GM12865 (cell line): Measurements from ENCODE around the gene ELMO2.

Experiments used
- DNase-seq: peaks from one replicate; pipeline ENCODE4 v3.0.0; 2010; ENCODE audit warnings: low read depth
- H3K4me3 ChIP-seq: 2 replicates; pipeline ENCODE4 v1.5.1; 2011; ENCODE audit warnings: mild to moderate bottlenecking, low read depth, low read length, control low read depth
- TF ChIP-seq, protein P1 (sequence below): IDR thresholded peaks from 2 replicates; pipeline ENCODE4 v1.5.1; 2011; ENCODE audit warnings: low read length, control low read depth, low read depth, inconsistent platforms; ENCODE audit not compliant: insufficient read depth; ENCODE audit errors: missing control alignments

ELMO2 gene

DNA sequence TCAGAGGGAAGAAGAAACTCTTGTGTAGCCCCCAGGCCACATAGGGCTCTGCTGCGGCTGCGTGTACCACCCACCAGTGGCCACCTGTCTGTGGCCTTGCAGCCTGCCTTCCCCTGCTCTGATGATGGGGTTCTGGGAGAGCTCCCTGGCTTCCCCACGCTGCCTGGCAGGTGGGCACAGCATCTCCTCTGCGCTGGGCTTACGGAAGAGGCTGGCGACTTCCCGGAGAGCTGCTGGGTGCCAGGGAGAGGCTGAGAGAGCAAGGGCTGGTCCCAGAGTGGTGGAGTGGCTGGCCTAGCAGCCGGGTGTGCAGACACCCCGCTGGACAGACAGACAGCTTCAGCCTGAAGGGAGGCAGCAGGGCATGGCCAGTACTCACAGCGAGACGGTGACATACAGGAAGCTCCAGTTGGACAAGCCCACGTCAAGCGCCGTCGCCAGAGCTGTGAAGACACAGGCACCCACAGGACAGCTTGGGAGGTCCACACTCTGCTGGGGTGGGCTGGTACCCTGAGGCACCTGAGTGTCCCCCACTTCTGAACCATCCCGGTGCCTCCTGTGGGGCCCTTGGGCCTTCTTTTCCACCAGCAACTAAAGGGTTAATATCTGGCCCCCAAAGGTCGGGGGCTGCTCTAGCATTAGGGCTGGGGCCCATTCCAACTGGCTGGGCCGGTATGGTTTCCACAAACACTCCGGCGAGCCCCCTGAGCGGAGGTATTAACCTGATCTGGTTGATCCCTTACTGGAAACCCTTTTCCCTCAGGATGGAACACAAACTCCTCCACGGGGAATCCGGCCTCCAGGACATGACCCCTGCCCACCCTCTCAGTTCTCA lies 50.0 kb downstream of the ELMO2 start:
- TF ChIP-seq, protein P1, sequence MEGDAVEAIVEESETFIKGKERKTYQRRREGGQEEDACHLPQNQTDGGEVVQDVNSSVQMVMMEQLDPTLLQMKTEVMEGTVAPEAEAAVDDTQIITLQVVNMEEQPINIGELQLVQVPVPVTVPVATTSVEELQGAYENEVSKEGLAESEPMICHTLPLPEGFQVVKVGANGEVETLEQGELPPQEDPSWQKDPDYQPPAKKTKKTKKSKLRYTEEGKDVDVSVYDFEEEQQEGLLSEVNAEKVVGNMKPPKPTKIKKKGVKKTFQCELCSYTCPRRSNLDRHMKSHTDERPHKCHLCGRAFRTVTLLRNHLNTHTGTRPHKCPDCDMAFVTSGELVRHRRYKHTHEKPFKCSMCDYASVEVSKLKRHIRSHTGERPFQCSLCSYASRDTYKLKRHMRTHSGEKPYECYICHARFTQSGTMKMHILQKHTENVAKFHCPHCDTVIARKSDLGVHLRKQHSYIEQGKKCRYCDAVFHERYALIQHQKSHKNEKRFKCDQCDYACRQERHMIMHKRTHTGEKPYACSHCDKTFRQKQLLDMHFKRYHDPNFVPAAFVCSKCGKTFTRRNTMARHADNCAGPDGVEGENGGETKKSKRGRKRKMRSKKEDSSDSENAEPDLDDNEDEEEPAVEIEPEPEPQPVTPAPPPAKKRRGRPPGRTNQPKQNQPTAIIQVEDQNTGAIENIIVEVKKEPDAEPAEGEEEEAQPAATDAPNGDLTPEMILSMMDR, result no peak
- no peak overlapping the region for H3K4me3 ChIP-seq
- no peak for DNase-seq

DNA sequence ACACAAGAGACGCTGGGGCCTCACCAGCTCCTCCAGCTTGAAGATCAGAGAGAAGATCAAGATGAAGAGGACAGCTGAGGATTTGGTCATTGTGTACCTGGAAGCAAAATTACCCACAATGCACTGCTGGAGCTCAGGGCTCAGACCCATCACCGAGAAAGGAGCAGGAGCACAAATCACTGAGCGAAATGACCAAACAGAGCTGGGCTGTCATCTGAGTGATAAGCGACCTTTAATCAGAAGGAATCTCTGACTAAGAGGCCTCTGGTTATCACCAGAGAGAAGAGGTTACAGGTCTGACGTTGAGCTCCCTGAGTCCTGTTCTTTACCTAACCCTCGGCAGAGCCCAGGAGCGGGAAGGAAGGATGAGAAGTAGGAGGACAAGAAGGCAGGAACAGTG lies 50.6 kb downstream of the ELMO2 start:
- TF ChIP-seq, protein P1, result no peak
- no peak for DNase-seq
- H3K4me3 ChIP-seq, result no peak overlapping the region

DNA sequence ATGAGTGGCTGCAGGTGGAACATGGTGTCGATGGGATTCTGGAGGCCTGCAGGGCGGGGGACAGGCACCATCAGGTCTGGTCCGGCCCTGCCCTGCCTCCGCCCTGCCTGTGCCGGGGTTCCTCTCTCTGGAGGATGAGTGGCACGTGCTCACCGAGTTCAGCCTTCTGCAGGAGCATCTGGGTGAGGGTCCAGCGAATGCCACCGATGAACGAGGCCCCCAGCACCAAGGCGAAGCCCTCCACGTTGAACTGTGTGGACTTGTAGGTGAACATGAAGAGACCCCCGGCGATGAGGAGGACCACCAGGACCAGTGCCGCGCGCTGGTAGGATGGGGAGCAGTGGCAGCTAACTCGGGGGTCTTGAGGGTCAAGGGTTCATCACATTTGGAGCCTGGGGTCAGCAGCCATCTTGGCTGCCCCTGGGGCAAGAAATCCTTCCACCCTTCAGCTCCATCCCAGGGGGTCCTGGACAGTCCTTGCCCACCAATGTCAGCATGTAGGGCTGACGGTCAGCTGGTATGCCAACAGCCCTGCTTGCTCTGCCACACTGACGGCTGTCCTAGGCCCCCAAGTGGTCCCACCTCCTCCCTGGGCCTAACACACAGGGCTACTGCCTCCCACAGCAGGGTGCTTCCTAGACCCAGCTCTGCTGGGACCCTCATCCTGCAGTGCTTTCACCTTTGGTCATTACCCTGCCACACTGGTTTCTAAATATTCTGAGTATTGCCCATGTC lies 51.3 kb downstream of the ELMO2 start:
- no peak for DNase-seq
- TF ChIP-seq, protein P1, result no peak
- H3K4me3 ChIP-seq, result no peak overlapping the region

DNA sequence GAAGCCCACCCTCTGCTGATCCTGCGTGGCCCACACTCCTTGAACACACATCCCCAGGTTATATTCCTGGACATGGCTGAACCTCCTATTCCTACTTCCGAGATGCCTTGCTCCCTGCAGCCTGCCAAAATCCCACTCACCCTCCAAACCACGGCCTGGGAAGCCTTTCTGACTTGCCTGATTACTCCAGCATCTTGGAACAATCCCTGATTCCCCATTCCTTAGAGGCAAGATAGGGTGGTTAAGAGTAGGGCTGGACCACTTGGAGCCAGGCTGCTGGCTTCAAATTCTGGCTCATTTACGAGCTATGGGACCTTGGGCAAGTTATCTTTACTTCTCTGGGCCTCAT lies 52.2 kb downstream of the ELMO2 start:
- DNase-seq, result no peak
- TF ChIP-seq, protein P1, result no peak

DNA sequence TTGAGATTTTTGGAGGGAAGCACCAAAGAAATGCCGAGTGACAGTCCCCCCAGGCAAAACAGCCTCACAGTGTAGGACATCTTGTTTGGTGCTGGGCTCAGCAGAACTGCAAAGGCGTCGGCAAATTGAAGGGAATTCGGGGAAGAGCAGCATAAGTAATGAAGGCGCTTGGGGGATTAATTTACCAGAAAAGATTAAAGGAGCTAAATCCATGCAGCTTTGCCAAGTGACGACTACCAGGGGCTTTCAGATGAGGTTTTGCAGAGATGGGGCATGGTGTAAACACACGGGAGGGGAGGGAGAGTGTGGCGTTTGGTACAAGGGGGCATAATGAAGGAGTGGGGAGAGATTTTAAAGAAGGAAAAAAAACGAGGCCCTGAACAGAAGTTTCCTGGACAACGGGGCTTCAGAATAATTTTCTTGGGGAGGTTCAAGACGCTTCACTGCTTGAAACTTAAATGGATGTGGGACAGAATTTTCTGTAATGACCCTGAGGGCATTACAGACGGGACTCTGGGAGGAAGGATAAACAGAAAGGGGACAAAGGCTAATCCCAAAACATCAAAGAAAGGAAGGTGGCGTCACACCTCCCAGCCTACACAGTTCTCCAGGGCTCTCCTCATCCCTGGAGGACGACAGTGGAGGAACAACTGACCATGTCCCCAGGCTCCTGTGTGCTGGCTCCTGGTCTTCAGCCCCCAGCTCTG lies 52.8 kb downstream of the ELMO2 start:
- DNase-seq, result no peak
- no peak overlapping the region for H3K4me3 ChIP-seq
- TF ChIP-seq, protein P1, result no peak

More for the DNA sequence above, 52.2 kb downstream of the ELMO2 start:
- H3K4me3 ChIP-seq, result no peak overlapping the region

DNA sequence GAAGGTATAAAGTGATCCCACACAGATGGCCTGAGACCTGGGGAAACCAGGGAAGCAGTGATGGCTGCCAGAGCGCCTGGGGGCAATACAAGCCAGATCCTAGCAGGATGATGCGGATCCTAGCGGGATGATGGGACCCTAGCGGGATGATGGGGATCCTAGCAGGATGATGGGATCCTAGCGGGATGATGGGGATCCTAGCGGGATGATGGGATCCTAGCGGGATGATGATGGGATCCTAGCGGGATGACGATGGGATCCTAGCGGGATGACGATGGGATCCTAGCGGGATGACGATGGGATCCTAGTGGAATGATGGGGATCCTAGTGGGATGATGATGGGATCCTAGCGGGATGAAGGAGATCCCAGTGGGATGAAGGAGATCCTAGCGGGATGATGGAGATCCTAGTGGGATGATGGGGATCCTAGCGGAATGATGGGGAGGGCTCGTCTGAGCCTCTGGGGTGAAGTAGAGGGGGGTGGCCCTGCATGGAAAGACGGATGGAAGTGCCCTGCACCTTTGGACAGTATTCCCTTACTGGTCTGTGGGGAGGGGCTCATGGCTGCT lies 54.0 kb downstream of the ELMO2 start:
- DNase-seq, result no peak
- no peak overlapping the region for H3K4me3 ChIP-seq
- TF ChIP-seq, protein P1, result no peak
